ENCODE results near the gene AMMECR1. TPM values are rescaled to one million over a fixed set of nuclear protein-coding genes. Genes with fewer than 3 reads are reported as not detected.

Gene AMMECR1
- polyA plus RNA-seq, 1 donor from 2014 or later: 3.7 TPM

- Histone ChIP-seq H3K79me2 (replicated peaks; ENCODE audit: insufficient read depth, low read length) (no peaks in the 10 kb centered on the region), H4K20me1 (ENCODE audit: insufficient read depth) (no peaks in the 10 kb centered on the region), H3K9me2 (ENCODE audit: insufficient read depth, low read length) (no peaks in the 10 kb centered on the region), H3K4me3 (ENCODE audit: low read length) (no peak overlapping the region), H3K4me2 (ENCODE audit: low read length) (no peak overlapping the region), H3K36me3 (ENCODE audit: insufficient read depth, low read length) (no peaks in the 10 kb centered on the region), H3K27ac (ENCODE audit: low read length) (no peak overlapping the region), H3F3A (ENCODE audit: insufficient read depth, low read length, poor library complexity, severe bottlenecking) (no peaks in the 10 kb centered on the region), H3K9me3 (ENCODE audit: low read length) (no peaks in the 10 kb centered on the region), H3K9ac (ENCODE audit: low read length) (no peak overlapping the region), H3K27me3 (ENCODE audit: insufficient read depth, low read depth, low read length) (no peaks in the 10 kb centered on the region), H2AFZ (ENCODE audit: low read depth, low read length) (no peak overlapping the region)
- TF ChIP-seq EP300 (conservative IDR thresholded peaks at IDR 0.05; ENCODE audit: poor library complexity, severe bottlenecking) (no peak), RAD21 (conservative IDR thresholded peaks at IDR 0.05) (no peak)
These were observed 164.6 kb downstream of the AMMECR1 start for GRCh38 chrX:110153244-110153643.

- Histone ChIP-seq H3F3A (ENCODE audit: insufficient read depth, low read length, poor library complexity, severe bottlenecking) (no peaks in the 10 kb centered on the region), H3K9ac (ENCODE audit: low read length) (no peak overlapping the region), H3K36me3 (ENCODE audit: insufficient read depth, low read length) (no peaks in the 10 kb centered on the region), H3K4me2 (ENCODE audit: low read length) (no peak overlapping the region), H2AFZ (ENCODE audit: low read depth, low read length) (no peak overlapping the region), H3K79me2 (replicated peaks; ENCODE audit: insufficient read depth, low read length) (no peaks in the 10 kb centered on the region), H3K27me3 (ENCODE audit: insufficient read depth, low read depth, low read length) (no peaks in the 10 kb centered on the region), H3K9me3 (ENCODE audit: low read length) (no peaks in the 10 kb centered on the region), H3K27ac (ENCODE audit: low read length) (no peak overlapping the region), H3K9me2 (ENCODE audit: insufficient read depth, low read length) (no peaks in the 10 kb centered on the region), H4K20me1 (ENCODE audit: insufficient read depth) (no peaks in the 10 kb centered on the region), H3K4me3 (ENCODE audit: low read length) (no peak overlapping the region)
- TF ChIP-seq RAD21 (conservative IDR thresholded peaks at IDR 0.05) (peak; percentile 66), SMC3 (conservative IDR thresholded peaks at IDR 0.05; ENCODE audit: poor library complexity) (peak; percentile 71), MXI1 (conservative IDR thresholded peaks at IDR 0.05; ENCODE audit: poor library complexity, severe bottlenecking) (no peak)
- TF ChIP-seq, protein P1, sequence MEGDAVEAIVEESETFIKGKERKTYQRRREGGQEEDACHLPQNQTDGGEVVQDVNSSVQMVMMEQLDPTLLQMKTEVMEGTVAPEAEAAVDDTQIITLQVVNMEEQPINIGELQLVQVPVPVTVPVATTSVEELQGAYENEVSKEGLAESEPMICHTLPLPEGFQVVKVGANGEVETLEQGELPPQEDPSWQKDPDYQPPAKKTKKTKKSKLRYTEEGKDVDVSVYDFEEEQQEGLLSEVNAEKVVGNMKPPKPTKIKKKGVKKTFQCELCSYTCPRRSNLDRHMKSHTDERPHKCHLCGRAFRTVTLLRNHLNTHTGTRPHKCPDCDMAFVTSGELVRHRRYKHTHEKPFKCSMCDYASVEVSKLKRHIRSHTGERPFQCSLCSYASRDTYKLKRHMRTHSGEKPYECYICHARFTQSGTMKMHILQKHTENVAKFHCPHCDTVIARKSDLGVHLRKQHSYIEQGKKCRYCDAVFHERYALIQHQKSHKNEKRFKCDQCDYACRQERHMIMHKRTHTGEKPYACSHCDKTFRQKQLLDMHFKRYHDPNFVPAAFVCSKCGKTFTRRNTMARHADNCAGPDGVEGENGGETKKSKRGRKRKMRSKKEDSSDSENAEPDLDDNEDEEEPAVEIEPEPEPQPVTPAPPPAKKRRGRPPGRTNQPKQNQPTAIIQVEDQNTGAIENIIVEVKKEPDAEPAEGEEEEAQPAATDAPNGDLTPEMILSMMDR (IDR thresholded peaks at IDR 0.05; ENCODE audit: poor library complexity, severe bottlenecking): peak; percentile 69
These were observed 171.4 kb downstream of the AMMECR1 start for GRCh38 chrX:110146521-110146920.

- Histone ChIP-seq H3K27me3 (ENCODE audit: insufficient read depth, low read depth, low read length) (no peaks in the 10 kb centered on the region), H3F3A (ENCODE audit: insufficient read depth, low read length, poor library complexity, severe bottlenecking) (no peaks in the 10 kb centered on the region), H2AFZ (ENCODE audit: low read depth, low read length) (no peak overlapping the region), H3K4me3 (ENCODE audit: low read length) (no peak overlapping the region), H3K9me2 (ENCODE audit: insufficient read depth, low read length) (no peaks in the 10 kb centered on the region), H3K27ac (ENCODE audit: low read length) (no peak overlapping the region), H3K79me2 (replicated peaks; ENCODE audit: insufficient read depth, low read length) (no peaks in the 10 kb centered on the region), H3K9ac (ENCODE audit: low read length) (no peak overlapping the region), H4K20me1 (ENCODE audit: insufficient read depth) (no peaks in the 10 kb centered on the region), H3K9me3 (ENCODE audit: low read length) (no peaks in the 10 kb centered on the region), H3K36me3 (ENCODE audit: insufficient read depth, low read length) (no peaks in the 10 kb centered on the region), H3K4me2 (ENCODE audit: low read length) (no peak overlapping the region)
- TF ChIP-seq SMC3 (conservative IDR thresholded peaks at IDR 0.05; ENCODE audit: poor library complexity): peak; percentile 52
- no peak for TF ChIP-seq REST (IDR thresholded peaks at IDR 0.05; ENCODE audit: borderline replicate concordance)
- TF ChIP-seq POLR2AphosphoS5 (IDR thresholded peaks at IDR 0.05): no peak
- peak; percentile 35 for TF ChIP-seq RAD21 (conservative IDR thresholded peaks at IDR 0.05)
- no peak for TF ChIP-seq EZH2 (IDR thresholded peaks at IDR 0.05; ENCODE audit: borderline replicate concordance, insufficient read depth, low read length, poor library complexity, severe bottlenecking)
- TF ChIP-seq TAF1 (IDR thresholded peaks at IDR 0.05; ENCODE audit: low read depth): no peak
- TF ChIP-seq EP300 (conservative IDR thresholded peaks at IDR 0.05; ENCODE audit: poor library complexity, severe bottlenecking): no peak
- TF ChIP-seq, protein P1 (IDR thresholded peaks at IDR 0.05; ENCODE audit: poor library complexity, severe bottlenecking): peak; percentile 53
- TF ChIP-seq MXI1 (conservative IDR thresholded peaks at IDR 0.05; ENCODE audit: poor library complexity, severe bottlenecking): no peak
These were observed 172.0 kb downstream of the AMMECR1 start for GRCh38 chrX:110145854-110146253.

Data from neural cell (in vitro differentiated cells).